BE2C (cell line): ENCODE data around the gene CDCP1.

Experiments used
- DNase-seq: peaks from one replicate; pipeline ENCODE4 v3.0.0-alpha.2; 2020
- H3K27me3 ChIP-seq: fragments of 250-450 bp; sonication (Bioruptor Pico); 2 replicates; pipeline ENCODE4 v1.5.1; 2020; ENCODE audit warnings: mild to moderate bottlenecking
- H3K36me3 ChIP-seq: fragments of 250-450 bp; sonication (Bioruptor Pico); 2 replicates; pipeline ENCODE4 v1.5.1; 2020; ENCODE audit warnings: mild to moderate bottlenecking
- H3K4me1 ChIP-seq: fragments of 250-450 bp; sonication (Bioruptor Pico); 2 replicates; pipeline ENCODE4 v1.5.1; 2020
- H3K4me3 ChIP-seq: 2 replicates; pipeline ENCODE4 v1.5.1; 2011; ENCODE audit warnings: low read depth, low read length
- H3K9me3 ChIP-seq: fragments of 250-450 bp; sonication (Bioruptor Pico); 2 replicates; pipeline ENCODE4 v1.5.1; 2020
- CTCF ChIP-seq: IDR thresholded peaks from 2 replicates; pipeline ENCODE4 v1.5.1; 2012; ENCODE audit warnings: mild to moderate bottlenecking, low read depth, low read length

CDCP1 gene

GRCh38 chr3:45174234-45174633 is 28.1 kb upstream of the CDCP1 start:
- H3K4me1 ChIP-seq, result no peaks in the 10 kb centered on the region
- no peaks in the 10 kb centered on the region for H3K36me3 ChIP-seq
- no peak for DNase-seq
- no peaks in the 10 kb centered on the region for H3K9me3 ChIP-seq
- no peak for TF ChIP-seq CTCF
- no peaks in the 10 kb centered on the region for H3K27me3 ChIP-seq
- no peak overlapping the region for H3K4me3 ChIP-seq

GRCh38 chr3:45173776-45174175 is 27.6 kb upstream of the CDCP1 start:
- no peaks in the 10 kb centered on the region for H3K27me3 ChIP-seq
- no peak for TF ChIP-seq CTCF
- no peak overlapping the region for H3K4me3 ChIP-seq
- H3K36me3 ChIP-seq, result no peaks in the 10 kb centered on the region
- H3K4me1 ChIP-seq, result no peaks in the 10 kb centered on the region
- no peaks in the 10 kb centered on the region for H3K9me3 ChIP-seq
- no peak for DNase-seq

GRCh38 chr3:45171283-45171682 is 25.1 kb upstream of the CDCP1 start:
- Histone ChIP-seq H3K36me3 (no peaks in the 10 kb centered on the region), H3K4me1 (no peaks in the 10 kb centered on the region; the same call in 1 of the 2 replicates), H3K4me3 (no peak overlapping the region), H3K9me3 (no peaks in the 10 kb centered on the region), H3K27me3 (no peaks in the 10 kb centered on the region)
- TF ChIP-seq CTCF, result no peak
- no peak for DNase-seq

- TF ChIP-seq CTCF, result no peak
- Histone ChIP-seq H3K4me1 (no peaks in the 10 kb centered on the region; the same call in 1 of the 2 replicates), H3K27me3 (no peaks in the 10 kb centered on the region), H3K9me3 (no peaks in the 10 kb centered on the region), H3K4me3 (no peak overlapping the region), H3K36me3 (no peaks in the 10 kb centered on the region)
- DNase-seq, result no peak
These were observed 23.9 kb upstream of the CDCP1 start for GRCh38 chr3:45170096-45170495.

- no peak for DNase-seq
- TF ChIP-seq CTCF, result no peak
- Histone ChIP-seq H3K9me3 (no peaks in the 10 kb centered on the region), H3K4me3 (no peak overlapping the region), H3K36me3 (no peaks in the 10 kb centered on the region), H3K4me1 (no peaks in the 10 kb centered on the region; the same call in 1 of the 2 replicates), H3K27me3 (no peaks in the 10 kb centered on the region)
These were observed 23.1 kb upstream of the CDCP1 start for GRCh38 chr3:45169125-45169904.

GRCh38 chr3:45168451-45168850 is 22.3 kb upstream of the CDCP1 start:
- no peak for TF ChIP-seq CTCF
- no peak overlapping the region for H3K4me3 ChIP-seq
- H3K27me3 ChIP-seq, result no peaks in the 10 kb centered on the region
- H3K4me1 ChIP-seq, result no peaks in the 10 kb centered on the region; the same call in 1 of the 2 replicates
- H3K36me3 ChIP-seq, result no peaks in the 10 kb centered on the region
- H3K9me3 ChIP-seq, result no peaks in the 10 kb centered on the region
- no peak for DNase-seq
